ENCODE measurements around the gene GLIS1.

Gene GLIS1

DNA sequence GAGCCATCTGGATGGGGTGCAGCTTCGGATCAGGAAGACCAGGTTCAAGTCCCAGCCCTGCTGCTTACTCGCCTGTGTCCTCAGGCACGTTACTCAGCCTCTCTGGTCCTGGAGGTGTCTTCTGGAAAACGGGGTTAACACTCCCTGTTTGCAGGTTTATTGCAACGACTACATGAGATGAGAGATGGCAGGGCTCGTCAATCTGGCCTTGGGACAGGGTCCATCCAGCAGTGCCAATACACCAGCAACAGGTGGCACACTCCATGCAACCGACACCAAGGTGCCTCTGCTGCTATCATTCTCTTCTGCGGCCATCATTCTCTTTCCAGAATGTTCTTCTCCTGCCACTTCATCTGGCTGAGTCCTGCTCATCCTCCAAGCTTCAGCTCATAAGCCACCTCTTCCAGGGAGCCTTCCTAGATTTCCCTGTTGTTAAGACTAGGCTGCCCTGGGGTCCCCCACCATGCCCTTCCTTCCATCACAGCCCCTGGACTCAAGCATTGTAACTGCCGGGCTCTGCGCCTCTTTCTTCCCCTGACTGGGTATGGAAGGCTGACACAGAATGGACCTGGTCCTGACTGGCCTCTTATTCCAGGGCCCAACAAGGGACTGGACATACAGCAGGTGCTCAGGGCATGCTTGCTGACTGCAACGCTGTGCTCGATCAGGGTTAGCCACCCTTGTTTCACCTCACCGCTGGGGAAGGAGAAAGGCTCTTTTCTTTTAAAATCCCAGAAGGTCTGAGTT is 192.4 kb downstream of the GLIS1 start:
- DNase-seq (ENCODE audit: low spot score), result no peak

- DNase-seq (ENCODE audit: low spot score), result no peak
Observed at GRCh38 chr1:53545663-53546408, 193.1 kb downstream of the GLIS1 start.

GRCh38 chr1:53544728-53545515 is 194.0 kb downstream of the GLIS1 start:
- DNase-seq (ENCODE audit: low spot score), result no peak

DNA sequence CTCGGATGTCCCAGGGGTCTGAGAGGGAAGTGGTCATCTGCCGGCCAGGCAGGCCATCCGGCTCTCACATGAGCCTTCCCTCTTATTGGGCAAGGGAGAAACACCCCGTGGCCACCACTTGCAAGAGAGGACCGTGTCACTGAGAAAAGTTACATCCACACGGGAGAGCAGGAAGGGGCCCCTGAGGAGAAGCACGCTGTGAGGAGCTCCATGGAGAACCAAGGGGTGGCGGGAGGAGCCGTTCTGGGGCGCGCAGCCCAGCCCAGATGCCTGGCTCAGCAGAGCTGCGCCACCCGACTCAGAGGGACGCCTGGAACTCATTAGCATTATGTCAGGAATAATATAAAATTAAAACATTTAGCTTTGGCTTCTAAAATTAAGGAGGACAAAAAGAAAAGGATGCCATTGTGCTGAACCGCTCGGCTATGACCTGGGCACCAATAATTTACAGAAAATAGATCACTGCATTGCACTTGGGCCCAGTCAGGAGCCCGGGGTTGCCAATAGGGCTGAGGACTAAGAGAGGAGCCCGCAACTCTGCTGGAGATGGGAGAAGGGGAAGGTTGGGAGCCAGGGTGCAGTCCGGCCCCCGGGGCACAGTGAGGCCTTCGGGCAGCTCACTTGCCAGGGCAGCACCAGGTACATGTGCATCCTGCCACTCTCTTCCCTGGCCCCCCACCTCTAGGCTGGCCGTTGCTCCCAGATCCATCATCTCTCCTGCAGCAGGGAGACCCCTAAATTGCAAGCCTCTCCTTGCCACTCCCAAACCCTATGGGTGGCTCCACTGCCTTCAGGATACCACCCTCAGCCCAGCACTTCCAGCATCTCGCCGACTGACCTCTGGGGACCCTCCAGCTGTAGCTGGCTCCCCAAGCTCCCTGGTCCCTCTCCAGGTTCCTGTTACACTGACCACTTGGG is 194.9 kb downstream of the GLIS1 start:
- DNase-seq (ENCODE audit: low spot score), result no peak

- no peak for DNase-seq (ENCODE audit: low spot score)
Observed at GRCh38 chr1:53543130-53543777, 195.7 kb downstream of the GLIS1 start.

DNA sequence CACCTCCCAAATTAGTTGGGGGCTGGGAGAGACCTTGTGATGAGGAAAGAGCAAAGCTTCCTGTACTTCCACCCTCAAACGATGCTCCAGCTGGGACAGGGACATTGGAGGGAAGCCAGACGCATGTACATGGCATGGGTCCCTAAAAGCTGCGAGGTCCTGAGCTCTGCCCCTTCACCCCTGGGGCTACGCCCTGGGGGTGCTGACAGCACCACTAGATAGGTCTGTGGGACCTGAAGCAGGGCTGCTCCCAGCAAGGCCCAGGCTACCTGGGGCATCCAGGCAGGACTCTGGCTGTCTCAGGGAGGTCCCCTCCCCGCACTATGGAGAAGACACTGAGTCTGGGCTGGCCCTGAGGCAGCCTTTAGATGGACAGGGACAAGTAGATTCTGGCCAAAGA is 196.4 kb downstream of the GLIS1 start:
- DNase-seq (ENCODE audit: low spot score), result no peak

GRCh38 chr1:53541761-53542550 is 197.0 kb downstream of the GLIS1 start:
- DNase-seq (ENCODE audit: low spot score), result peak; percentile 71

DNA sequence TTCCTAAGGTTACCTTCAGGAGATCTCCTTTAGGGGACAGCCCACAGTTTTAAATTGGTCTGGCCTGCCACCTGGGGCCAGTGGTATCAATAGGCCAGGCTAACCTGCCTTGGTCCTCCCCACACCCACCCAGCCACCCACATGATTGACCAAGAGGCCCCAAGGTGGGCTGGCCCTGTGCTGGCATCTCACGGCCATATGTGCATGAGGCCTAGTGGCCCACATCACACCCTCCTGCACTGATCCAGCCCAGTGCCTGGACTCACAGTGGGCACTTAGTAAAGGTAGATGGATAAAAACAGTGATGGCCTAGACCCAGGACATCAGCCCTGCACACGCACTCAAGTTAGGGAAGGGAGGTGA is 197.7 kb downstream of the GLIS1 start:
- no peak for DNase-seq (ENCODE audit: low spot score)

DNA sequence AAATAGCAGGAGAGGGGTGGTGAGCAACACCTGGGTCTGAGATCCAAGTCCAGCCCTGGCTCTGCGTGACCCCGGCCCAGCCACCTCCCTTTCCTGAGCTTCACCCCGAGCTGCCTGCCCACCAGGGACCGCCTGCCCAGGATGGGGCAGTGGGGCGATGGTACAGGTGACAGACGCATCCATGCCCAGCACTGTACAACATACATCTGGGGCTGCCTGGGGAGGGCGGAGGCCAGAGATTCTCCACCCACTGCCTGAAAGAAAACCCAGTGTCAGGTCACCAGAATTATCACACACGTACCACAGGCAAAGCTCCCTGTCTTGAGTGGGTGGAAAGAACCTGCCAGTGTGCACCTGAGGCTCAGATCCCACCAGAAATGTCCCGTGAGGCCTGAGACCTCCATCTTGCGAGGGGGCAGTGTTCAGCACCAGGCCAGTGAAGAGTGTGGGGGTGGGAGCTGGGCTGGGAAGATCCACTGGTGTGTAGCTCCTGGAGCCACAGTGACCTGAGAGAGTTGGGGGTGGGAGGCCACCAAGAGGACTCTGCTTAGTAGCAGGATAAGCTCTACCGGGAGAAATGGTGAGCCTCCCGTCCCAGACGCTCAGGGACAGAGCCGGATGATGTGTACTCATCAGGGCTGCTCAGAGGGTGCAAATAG is 198.2 kb downstream of the GLIS1 start:
- no peak for DNase-seq (ENCODE audit: low spot score)

DNA sequence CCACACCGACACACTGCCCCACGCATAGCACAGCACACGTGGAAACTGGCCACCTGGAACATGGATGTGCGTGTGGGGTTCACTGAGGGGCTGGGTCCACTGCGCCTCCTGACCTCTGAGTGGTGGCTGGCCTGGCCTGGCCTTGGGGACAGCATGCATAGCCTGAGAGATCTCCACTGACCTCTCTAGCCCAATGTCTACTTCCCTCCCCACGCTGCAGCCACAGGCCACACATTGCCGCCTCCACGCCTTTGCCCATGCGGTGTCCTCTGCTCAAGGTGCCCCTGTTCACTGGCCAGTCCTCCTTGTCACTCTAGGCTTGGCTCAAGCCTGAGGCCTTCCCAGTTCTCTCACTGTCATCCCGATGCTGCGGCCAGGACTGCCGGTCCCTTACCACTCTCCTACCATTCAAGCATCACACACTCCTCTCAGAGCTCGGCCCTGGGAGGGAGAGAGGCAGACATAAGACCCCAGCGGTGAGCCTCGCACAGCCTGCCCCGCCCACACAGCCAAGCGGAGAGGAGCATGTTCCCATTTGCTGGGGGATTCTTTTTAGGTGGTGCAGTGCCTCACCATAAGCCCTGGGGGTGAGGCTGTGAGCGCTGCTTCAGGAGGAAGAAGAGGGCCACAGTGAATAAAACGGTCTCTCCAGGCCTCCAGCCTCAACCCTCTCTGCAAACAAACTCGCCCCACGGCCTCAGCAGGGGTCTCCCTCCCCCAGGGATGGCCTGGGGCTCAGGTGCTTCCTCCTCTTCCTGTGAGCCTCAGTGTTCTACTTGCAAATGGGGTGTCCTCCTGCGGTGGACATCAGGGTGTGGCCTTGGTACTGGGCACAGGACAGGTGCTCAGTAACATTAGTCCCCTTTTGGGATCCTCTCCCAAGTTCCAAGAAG is 199.0 kb downstream of the GLIS1 start:
- no peak for DNase-seq (ENCODE audit: low spot score)

GRCh38 chr1:53539226-53539625 is 199.7 kb downstream of the GLIS1 start:
- DNase-seq (ENCODE audit: low spot score), result no peak

DNA sequence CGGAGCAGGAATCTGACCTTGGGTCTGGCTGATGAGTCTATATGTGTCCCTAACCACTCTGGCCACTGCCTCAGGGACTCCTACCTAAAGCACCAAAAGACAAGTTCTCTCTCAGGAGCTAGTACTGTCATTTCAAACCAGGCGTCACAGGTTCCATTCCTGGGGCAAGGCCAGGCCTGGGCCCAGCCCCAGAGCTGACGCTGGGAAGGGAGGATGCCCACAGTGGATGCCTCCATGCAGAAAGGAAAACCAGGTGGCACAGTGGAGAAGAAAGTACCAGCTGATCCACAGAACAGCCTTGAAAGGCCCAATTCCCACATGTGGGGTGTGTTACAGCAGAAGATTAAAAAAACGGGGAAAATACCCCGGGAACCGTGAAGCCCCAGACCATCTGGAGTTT is 202.4 kb downstream of the GLIS1 start:
- DNase-seq (ENCODE audit: low spot score), result no peak

DNA sequence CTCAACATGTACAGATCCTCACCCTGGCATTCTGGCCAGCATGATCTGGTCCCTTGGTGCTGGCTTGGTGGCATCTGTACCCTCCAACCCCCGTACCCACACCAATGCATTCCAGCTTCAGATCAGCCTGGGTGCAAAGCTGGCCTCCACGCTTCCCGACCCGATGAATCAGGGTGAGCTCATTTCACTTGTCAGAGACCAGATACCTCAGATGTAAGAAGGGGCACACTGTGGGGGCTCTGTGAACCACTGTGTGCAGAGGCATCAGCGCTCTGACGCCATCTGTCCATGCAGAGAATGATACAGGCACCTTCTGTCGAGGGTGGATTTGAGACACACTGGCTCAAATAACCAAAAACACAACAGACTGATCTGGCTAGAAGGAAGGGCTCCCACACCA is 203.1 kb downstream of the GLIS1 start:
- DNase-seq (ENCODE audit: low spot score), result no peak

GRCh38 chr1:53535226-53535625 is 203.7 kb downstream of the GLIS1 start:
- no peak for DNase-seq (ENCODE audit: low spot score)

DNA sequence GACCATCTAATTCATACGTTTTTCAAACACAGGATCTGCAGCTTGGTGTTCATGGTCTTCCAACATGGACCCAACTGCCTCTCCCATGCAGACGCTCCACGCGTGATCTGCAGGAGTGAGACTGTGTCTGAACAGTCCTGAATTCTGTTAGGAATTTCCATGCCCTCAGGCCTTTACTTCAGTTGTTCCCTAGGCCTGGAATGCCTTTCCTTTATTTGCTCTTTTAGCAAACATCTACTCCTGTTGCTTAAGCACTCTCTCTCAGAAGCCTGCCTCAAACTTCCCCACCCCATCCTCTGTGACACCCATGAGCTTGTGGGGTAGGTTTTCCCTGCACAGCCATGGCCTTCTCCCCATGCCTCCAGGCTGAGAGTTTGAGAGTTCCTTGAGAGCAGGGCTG is 206.1 kb downstream of the GLIS1 start:
- DNase-seq (ENCODE audit: low spot score), result no peak

DNA sequence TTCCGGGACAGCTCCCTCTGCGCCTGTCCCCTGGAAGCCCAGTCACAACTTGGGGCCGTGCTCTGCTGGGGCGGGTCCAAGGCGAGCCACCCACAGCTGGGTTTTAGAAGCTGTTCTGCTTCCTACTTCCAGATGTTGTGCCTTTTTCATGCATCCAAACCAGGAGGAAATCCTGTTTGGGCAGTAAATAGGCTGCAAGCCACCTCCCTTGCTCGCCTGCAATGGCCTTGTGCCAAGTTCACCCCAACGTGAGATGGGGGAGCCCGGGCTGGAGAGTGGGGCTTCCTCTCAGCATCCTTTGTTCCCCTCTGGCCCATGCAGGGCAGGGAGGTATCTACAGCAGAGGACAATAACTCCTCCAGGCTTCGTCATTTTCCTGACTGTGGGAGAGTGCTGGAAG is 206.6 kb downstream of the GLIS1 start:
- no peak for DNase-seq (ENCODE audit: low spot score)

DNA sequence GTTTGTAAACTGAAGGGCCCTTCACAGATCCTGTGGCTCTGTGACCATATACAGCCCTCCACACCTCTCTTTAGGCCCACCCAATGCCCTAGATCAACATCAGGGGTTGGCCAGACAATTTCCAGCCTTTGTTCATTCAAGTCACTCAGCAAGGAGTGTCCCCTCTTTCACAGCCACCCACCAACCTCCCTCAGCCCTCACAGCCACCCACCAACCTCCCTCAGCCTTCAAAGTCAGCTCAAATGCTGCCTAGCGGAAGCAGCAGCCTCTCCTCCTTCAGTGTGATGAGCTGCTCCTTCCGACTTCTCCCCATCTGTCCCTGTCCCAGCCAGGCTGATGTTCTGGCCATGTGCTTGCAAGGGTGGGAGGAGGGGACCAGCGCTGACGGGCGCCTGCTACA is 208.4 kb downstream of the GLIS1 start:
- no peak for DNase-seq (ENCODE audit: low spot score)

GRCh38 chr1:53529555-53529954 is 209.4 kb downstream of the GLIS1 start:
- DNase-seq (ENCODE audit: low spot score), result no peak

DNA sequence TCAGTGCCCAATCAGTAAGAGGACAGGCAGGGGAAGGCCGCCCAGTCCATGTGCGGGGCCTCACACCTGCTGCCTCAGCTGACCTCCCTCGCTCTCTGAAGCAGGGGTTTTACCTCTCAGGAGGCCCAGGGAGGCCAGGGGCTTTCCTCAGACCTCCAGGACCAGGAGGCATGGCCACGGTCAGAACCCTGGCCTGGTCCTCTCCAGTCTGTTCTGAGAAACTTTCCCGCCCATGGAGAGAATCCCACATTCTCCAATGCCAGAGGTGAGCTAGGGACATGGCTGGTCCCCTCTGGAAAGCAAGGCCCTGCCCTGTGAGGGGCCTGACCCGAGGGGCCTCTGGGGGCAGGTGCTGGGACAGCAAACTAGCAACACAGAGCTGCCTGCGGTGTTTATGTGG is 211.6 kb downstream of the GLIS1 start:
- no peak for DNase-seq (ENCODE audit: low spot score)

Data from HuH-7 (cell line).